CD14-positive monocyte (primary cell): ENCODE measurements around the gene SLC35A4. TPM values are rescaled to one million over a fixed set of nuclear protein-coding genes. Genes with fewer than 3 reads are reported as not detected.

ENCODE experiments used
- DNase-seq, 3 donors: peaks; one replicate each; pipeline ENCODE4 v3.0.0-alpha.2; 2011 to 2022
- H2AFZ ChIP-seq: 2 replicates; pipeline ENCODE4 v1.6.0; 2012; ENCODE audit warnings: mild to moderate bottlenecking, low read depth, low read length, inconsistent platforms; ENCODE audit not compliant: insufficient read depth, poor library complexity, severe bottlenecking
- H3K27ac ChIP-seq, 2 donors: 1 replicate in 1 of 2; 2 replicates in 1 of 2; pipeline ENCODE4 v1.5.1; 2012 to 2013; ENCODE audit warnings: low read length in 2 of 2, control low read depth in 1 of 2, inconsistent platforms in 1 of 2, low read depth in 1 of 2, mild to moderate bottlenecking in 1 of 2
- H3K27me3 ChIP-seq, 2 donors: one replicate each; pipeline versions ENCODE4 v1.6.0 to v1.6.1; 2011 to 2013; ENCODE audit warnings: low read length in 2 of 2; ENCODE audit not compliant: control insufficient read depth in 2 of 2, insufficient read depth in 2 of 2
- H3K36me3 ChIP-seq, 2 donors: replicated peaks in 1 of 2; 1 replicate in 1 of 2; 2 replicates in 1 of 2; pipeline versions ENCODE4 v1.5.1 to v1.6.1; 2012 to 2013; ENCODE audit warnings: low read length in 2 of 2, control low read depth in 1 of 2, inconsistent platforms in 1 of 2, mild to moderate bottlenecking in 1 of 2; ENCODE audit not compliant: insufficient read depth in 2 of 2, control insufficient read depth in 1 of 2
- H3K4me1 ChIP-seq, 2 donors: 1 replicate in 1 of 2; 2 replicates in 1 of 2; pipeline versions ENCODE4 v1.5.1 to v1.6.1; 2012 to 2013; ENCODE audit warnings: low read length in 2 of 2, control low read depth in 1 of 2, inconsistent platforms in 1 of 2, mild to moderate bottlenecking in 1 of 2, moderate library complexity in 1 of 2; ENCODE audit not compliant: insufficient read depth in 2 of 2, control insufficient read depth in 1 of 2
- H3K4me2 ChIP-seq: replicated peaks from 2 replicates; pipeline ENCODE3; 2012; ENCODE audit warnings: low read length, moderate library complexity, mild to moderate bottlenecking; ENCODE audit not compliant: poor library complexity, severe bottlenecking; ENCODE audit errors: extremely low read depth
- H3K4me3 ChIP-seq, 3 experiments: fragments of 200-600 bp in 1 of 3; sonication (generic) in 1 of 3; replicated peaks in 1 of 3; 1 replicate in 2 of 3; 2 replicates in 1 of 3; pipeline ENCODE4 v1.5.1; 2011 to 2013; ENCODE audit warnings: low read length in 3 of 3, mild to moderate bottlenecking in 3 of 3, control low read depth in 2 of 3, low read depth in 2 of 3, inconsistent platforms in 1 of 3, moderate library complexity in 1 of 3
- H3K79me2 ChIP-seq: 2 replicates; pipeline ENCODE4 v1.6.0; 2012; ENCODE audit warnings: mild to moderate bottlenecking, control low read depth, inconsistent platforms, low read length, moderate library complexity; ENCODE audit not compliant: insufficient read depth
- H3K9ac ChIP-seq: 2 replicates; pipeline ENCODE4 v1.6.0; 2017; ENCODE audit warnings: low read length, mild to moderate bottlenecking; ENCODE audit not compliant: insufficient read depth, poor library complexity, severe bottlenecking
- H3K9me3 ChIP-seq, 2 donors: replicated peaks in 1 of 2; 1 replicate in 1 of 2; 2 replicates in 1 of 2; pipeline versions ENCODE4 v1.5.1 to v1.6.1; 2012 to 2013; ENCODE audit warnings: low read length in 2 of 2, control low read depth in 1 of 2; ENCODE audit not compliant: control insufficient read depth in 1 of 2, insufficient read depth in 1 of 2
- H4K20me1 ChIP-seq: 2 replicates; pipeline ENCODE4 v1.6.0; 2012; ENCODE audit warnings: mild to moderate bottlenecking, low read length, control low read depth, moderate library complexity; ENCODE audit not compliant: insufficient read depth
- H3K27ac Mint-ChIP-seq, 7 donors: one replicate each; pipeline ENCODE4 v1.8.0; 2020; ENCODE audit warnings: mild to moderate bottlenecking in 7 of 7, mixed read lengths in 7 of 7, moderate library complexity in 6 of 7, inconsistent platforms in 2 of 7
- H3K27me3 Mint-ChIP-seq, 3 donors: one replicate each; pipeline ENCODE4 v1.8.0; 2021 to 2022; ENCODE audit warnings: low read depth in 3 of 3, mild to moderate bottlenecking in 3 of 3, mixed read lengths in 3 of 3, moderate library complexity in 3 of 3, inconsistent platforms in 1 of 3
- H3K36me3 Mint-ChIP-seq, 2 donors: one replicate each; pipeline ENCODE4 v1.8.0; 2020; ENCODE audit warnings: mixed read lengths in 2 of 2, inconsistent platforms in 1 of 2, mild to moderate bottlenecking in 1 of 2
- H3K4me1 Mint-ChIP-seq: one replicate; pipeline ENCODE4 v1.8.0; 2020; ENCODE audit warnings: mild to moderate bottlenecking, mixed read lengths
- H3K4me3 Mint-ChIP-seq, 2 donors: one replicate each; pipeline ENCODE4 v1.8.0; 2020; ENCODE audit warnings: mild to moderate bottlenecking in 2 of 2, mixed read lengths in 2 of 2, moderate library complexity in 1 of 2
- H3K9me3 Mint-ChIP-seq, 7 donors: one replicate each; pipeline ENCODE4 v1.8.0; 2020 to 2022; ENCODE audit warnings: mixed read lengths in 7 of 7, mild to moderate bottlenecking in 6 of 7, moderate library complexity in 6 of 7, inconsistent platforms in 2 of 7
- CTCF ChIP-seq: fragments of 200-600 bp; IDR thresholded peaks from one replicate; pipeline ENCODE4 v1.8.0; 2022; ENCODE audit warnings: antibody characterized with exemption, mild to moderate bottlenecking
- WGBS: methylation state at CpG from one replicate; pipeline ENCODE4 v1.1.5; 2013; ENCODE audit warnings: missing lambda C conversion rate; ENCODE audit not compliant: insufficient coverage; 5-methylcytosine and 5-hydroxymethylcytosine counted together
- intact Hi-C, 2 donors: fragments of 100-400 bp; cut with micrococcal nuclease; formaldehyde crosslinking; loops; one replicate each; pipeline versions ENCODE4 v1.15.0 to v1.15.1; 2023
- polyA plus RNA-seq, 3 donors: library from polyadenylated mRNA; depleted of rRNA in 1 of 3; unstranded in 2 of 3; stranded (reverse) in 1 of 3; fragments of 300-500 nt in 2 of 3; fragments of >200 nt in 1 of 3; fragmentation: Illumina TruSeq in 2 of 3; gene quantifications; 1 replicate in 2 of 3; 2 replicates in 1 of 3; pipeline ENCODE4 v1.2.3, GENCODE V29; 2012 to 2021

Gene SLC35A4
- polyA plus RNA-seq, 3 donors = 44.0 to 67.1 (median 58.8) TPM

- peaks cover 52% of the 10 kb centered on the region for H3K79me2 ChIP-seq
- H3K4me3 Mint-ChIP-seq = peak overlapping the region; percentile 86 to 94
- H3K4me3 ChIP-seq = peak overlapping the region; percentile 36 to 76 (median 69)
- peaks cover 54 to 69% of the 10 kb centered on the region in 2 donors for H3K36me3 Mint-ChIP-seq
- DNase-seq = no peak
- peak overlapping the region; percentile 91 to 98 for H3K27ac ChIP-seq
- no peaks in the 10 kb centered on the region for H3K27me3 ChIP-seq
- no peaks in the 10 kb centered on the region for H3K9me3 Mint-ChIP-seq
- H3K9ac ChIP-seq = peak overlapping the region; percentile 76
- TF ChIP-seq CTCF = no peak
- H3K9me3 ChIP-seq = no peaks in the 10 kb centered on the region
- H3K36me3 ChIP-seq = peaks cover 27 to 51% of the 10 kb centered on the region in 2 donors
- intact Hi-C loops = loop anchor here in 1 of 2 donors (5.0 to 10.0 kb wide), 2 partner anchors 89 to 143 kb away; partner anchors contain the start of genes ANKHD1 and TMCO6
- H2AFZ ChIP-seq = peak overlapping the region; percentile 9
- 0% methylated on average over 3 of the region's 5 CpGs for WGBS
- peaks cover 50% of the 10 kb centered on the region for H3K4me1 Mint-ChIP-seq
- peaks cover 39 to 55% of the 10 kb centered on the region in 2 donors for H3K4me1 ChIP-seq
- no peaks in the 10 kb centered on the region for H3K27me3 Mint-ChIP-seq
- peak overlapping the region; percentile 95 to 99 (median 98) for H3K27ac Mint-ChIP-seq
- H3K4me2 ChIP-seq = peak overlapping the region; percentile 85
- H4K20me1 ChIP-seq = peaks cover 43% of the 10 kb centered on the region
These were observed 16.3 kb upstream of the SLC35A4 start for GRCh38 chr5:140548300-140548688.

- peak overlapping the region; percentile 95 to 99 (median 98) for H3K27ac Mint-ChIP-seq
- no peak overlapping the region for H3K9ac ChIP-seq
- H3K27me3 Mint-ChIP-seq = no peaks in the 10 kb centered on the region
- intact Hi-C loops = loop anchor here in 1 of 2 donors (5.0 to 10.0 kb wide), 2 partner anchors 89 to 144 kb away; partner anchors contain the start of genes ANKHD1 and TMCO6
- H3K4me2 ChIP-seq = peak overlapping the region; percentile 85
- H3K9me3 Mint-ChIP-seq = no peaks in the 10 kb centered on the region
- H3K36me3 ChIP-seq = peaks cover 26 to 46% of the 10 kb centered on the region in 2 donors
- no peak for TF ChIP-seq CTCF
- peak overlapping the region in 1 of 3 experiments; percentile 76 for H3K4me3 ChIP-seq
- peaks cover 44 to 60% of the 10 kb centered on the region in 2 donors for H3K4me1 ChIP-seq
- no peaks in the 10 kb centered on the region for H3K27me3 ChIP-seq
- H2AFZ ChIP-seq = no peak overlapping the region
- peak overlapping the region; percentile 91 to 98 for H3K27ac ChIP-seq
- peaks cover 57% of the 10 kb centered on the region for H3K79me2 ChIP-seq
- peaks cover 55% of the 10 kb centered on the region for H3K4me1 Mint-ChIP-seq
- peaks cover 48% of the 10 kb centered on the region for H4K20me1 ChIP-seq
- 93% methylated on average over 4 of the region's 7 CpGs for WGBS
- no peaks in the 10 kb centered on the region for H3K9me3 ChIP-seq
- H3K4me3 Mint-ChIP-seq = peak overlapping the region; percentile 86 to 94
- peaks cover 56 to 69% of the 10 kb centered on the region in 2 donors for H3K36me3 Mint-ChIP-seq
- DNase-seq = peak in 1 of 3 donors; percentile 7
These were observed 15.8 kb upstream of the SLC35A4 start for GRCh38 chr5:140548791-140549190.
